ENCODE measurements around the gene ZNG1A.
"Not testable (repeated sequence)": the region's sequence is repeated elsewhere in the genome, so short reads cannot be mapped to it uniquely, and the experiment has no call there.

DNA sequence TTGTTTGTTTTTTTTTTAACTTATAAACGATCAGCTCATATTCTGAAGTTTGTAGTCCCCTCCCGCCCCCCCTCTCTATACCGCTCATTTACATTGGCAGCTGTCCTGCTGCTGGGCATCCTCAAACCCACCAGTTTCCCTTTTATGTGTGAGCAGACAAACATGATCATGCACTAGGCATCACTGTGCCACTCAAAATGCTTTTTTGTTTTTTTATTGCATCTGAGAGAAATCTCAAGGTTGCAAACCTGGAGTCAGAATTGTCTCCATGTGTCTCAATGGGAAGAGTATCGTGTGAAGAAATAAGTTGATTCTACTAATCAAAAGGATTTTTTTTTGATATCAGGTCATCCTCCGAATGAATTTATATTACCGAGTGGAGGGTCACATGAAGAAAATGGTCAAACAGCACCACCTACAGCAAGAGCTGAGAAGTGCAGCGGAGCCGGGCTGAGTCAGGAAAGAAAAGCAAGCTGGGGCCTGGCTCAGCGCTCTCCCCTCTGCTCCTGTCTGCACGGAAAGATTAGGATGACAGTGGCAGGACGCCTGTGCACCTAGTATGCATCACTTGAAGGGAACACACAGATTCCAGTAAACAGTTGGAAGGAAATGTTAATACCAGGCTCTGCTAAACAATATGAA is 90.3 kb downstream of the ZNG1A start:
- not testable (repeated sequence) for TF ChIP-seq SUZ12 (IDR thresholded peaks at IDR 0.05); CTBP1 (IDR thresholded peaks at IDR 0.05; ENCODE audit: borderline replicate concordance); FOXK2 (IDR thresholded peaks at IDR 0.05); TARDBP (IDR thresholded peaks at IDR 0.05); NFRKB (IDR thresholded peaks at IDR 0.05); ELF4 (IDR thresholded peaks at IDR 0.05); FOXA1 (IDR thresholded peaks at IDR 0.05); BHLHE40 (IDR thresholded peaks at IDR 0.05; ENCODE audit: borderline replicate concordance)

Measured in HEK293T (cell line).